IPS DF 4.7 (cell line): ENCODE data around the gene SOWAHC.
"Not testable (repeated sequence)": the region's sequence is repeated elsewhere in the genome, so short reads cannot be mapped to it uniquely, and the experiment has no call there.

Source experiments
- DNase-seq: peaks from one replicate; pipeline ENCODE4 v3.0.0-alpha.2; 2013; ENCODE audit warnings: low spot score; ENCODE audit errors: extremely low read depth

The SOWAHC gene

DNA sequence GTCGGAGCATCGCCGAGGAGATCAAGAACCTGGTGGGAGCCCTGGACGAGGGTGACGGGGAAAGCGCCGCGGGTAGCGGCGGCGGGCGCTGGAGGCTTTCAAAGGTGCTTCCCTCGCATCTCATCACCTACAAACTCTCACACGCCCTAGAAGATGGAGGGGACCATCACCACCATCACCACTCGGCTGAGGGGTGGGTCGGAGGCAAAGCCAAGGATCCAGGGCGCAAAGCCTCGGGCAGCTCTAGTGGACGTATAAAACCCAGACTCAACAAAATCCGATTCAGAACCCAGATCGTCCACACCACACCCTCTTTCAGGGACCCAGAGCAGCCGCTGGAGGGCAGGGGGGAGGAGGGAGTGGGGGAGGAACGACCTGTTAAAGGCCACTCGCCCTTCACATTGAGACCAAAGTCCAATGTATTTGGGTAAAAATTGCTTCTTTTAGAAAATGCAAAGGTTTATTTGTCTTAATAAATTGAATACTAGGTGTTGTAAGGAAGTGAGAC, 1.5 kb downstream of the SOWAHC start:
- DNase-seq = no peak

DNA sequence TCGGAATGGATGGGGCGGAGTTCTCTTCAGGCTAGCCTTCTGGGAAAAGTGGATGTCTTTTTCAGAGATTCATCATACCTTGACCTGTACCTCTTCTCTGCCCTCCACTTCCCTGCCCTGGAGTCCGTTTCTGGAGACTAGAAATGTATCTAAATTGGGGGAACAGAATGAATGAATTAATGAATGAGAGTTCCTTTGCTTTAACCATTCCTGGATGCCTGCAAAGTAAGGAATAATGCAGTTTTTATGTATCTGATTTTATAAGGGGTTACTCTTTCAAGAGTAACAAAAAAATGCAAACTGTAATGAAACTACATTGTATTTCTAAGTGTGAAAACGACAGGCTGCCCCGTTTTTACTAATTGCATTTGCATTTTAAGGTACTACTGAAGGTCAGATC, 2.0 kb downstream of the SOWAHC start:
- DNase-seq = no peak

DNA sequence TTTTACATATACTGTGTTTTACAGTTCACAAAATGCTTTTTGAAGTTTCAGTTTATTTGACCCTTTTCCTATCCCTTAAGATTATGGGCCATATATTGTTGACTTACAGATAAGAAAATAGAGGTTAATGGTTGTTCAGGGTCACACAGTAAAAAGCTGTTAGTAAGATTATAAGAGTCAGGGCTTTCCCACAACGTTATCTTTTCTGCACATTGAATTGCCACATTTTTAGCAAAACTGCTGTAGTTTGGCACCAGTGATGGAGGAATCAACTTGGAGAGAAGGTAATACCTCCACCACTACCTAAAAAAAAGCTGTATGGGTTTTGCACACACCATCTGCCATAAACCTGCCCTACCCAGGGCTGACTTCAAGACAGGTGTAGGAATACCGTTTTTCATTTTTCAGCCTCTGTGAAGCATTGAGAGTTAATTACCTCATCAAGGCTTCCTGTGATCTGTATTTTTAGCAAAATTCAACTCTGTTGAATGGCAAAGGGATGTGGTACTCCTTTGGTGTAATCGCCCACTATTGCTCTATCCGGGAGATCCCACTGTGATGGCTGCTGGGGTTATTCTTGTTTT, 5.0 kb downstream of the SOWAHC start:
- DNase-seq = no peak

DNA sequence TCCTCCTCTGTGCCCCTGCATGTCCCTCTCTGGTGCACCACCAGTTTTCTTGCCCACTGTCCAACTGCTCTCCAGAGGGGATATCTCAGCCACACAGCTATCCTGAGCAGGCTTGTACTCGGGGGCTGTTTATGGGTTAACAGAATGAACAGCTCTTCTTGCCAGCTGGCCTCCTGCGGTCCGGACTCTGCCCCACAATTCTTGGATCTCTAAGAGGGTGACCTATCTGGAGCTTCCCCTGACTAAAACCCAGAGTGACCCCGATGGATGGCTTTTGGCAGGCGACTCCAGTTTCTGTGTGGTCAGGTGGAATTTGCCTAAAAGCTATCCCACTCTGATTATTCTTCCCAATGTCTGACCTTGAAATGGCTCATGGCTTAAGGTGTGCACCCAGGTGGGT, 9.1 kb downstream of the SOWAHC start:
- DNase-seq = no peak

DNA sequence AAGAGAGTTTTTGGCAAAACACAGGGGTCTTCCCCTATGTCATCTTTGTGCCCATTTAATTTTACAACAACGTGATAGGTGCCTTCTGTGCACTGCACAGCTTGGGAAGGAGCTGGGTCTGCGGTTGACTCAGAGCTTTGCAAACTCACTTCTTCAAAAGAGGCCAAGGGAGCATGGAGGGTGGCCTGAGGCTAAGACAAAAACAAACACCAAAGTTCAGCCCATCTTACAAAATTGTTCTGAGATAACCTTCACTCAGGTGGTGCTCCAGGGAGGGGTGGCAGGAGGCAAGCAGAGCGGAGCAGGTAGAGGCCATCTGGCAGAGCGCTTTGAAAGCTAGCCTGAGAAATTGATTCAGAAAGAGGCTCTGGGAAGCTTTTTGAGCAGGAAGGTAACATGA, 9.8 kb downstream of the SOWAHC start:
- no peak for DNase-seq

DNA sequence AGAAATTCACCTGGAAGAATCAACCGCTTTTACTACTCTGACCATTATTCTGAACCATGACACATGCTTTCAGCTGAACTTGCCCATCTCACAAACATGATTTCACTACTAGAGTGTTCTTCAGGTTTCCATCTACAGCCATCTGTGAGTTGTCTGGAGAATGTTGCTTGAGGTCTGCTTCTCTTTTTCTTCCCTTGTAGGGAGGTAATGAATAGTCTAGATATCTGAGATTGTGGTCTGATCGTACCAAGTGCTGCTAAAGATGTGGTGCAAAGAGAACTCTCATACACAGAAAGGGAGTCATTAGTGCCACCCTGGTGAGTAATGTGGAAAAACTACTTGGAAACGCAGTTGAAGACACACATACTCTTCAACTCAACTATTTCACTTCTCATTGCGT, 10.2 kb downstream of the SOWAHC start:
- no peak for DNase-seq

DNA sequence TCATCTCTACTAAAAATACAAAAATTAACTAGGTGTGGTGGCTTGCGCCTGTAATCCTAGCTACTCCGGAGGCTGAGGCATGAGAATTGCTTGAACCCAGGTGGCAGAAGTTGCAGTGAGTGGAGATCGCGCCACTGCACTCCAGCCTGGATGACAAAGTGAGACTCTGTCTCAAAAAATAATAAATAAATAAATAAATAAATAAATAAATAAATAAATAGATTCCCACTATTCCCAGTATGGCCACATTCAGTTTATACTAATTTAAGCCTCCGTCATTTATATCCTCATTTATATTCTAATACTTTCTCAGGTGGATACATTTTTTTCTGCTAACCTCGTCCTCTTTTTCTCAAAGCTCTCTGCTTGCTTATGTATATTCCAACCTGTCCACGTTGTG, 14.2 kb downstream of the SOWAHC start:
- not testable (repeated sequence) for DNase-seq

DNA sequence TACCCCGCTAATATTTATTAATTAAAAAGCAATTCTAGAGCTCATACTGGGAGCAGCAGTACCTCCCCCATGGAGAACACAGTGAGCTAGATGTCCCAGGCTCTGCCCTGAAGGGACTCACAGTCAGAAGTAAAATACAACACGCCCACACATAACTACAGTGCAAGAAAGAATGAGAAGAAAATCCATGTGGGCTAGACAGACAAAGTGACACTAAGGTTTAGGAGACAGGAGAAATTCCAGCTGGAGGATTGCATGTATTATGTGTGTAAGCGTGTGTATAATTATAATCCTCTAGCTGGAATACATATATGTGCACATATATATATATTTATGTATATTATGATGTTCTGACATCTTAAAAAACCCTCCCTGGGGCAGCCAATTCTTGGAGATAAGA, 15.7 kb downstream of the SOWAHC start:
- no peak for DNase-seq

DNA sequence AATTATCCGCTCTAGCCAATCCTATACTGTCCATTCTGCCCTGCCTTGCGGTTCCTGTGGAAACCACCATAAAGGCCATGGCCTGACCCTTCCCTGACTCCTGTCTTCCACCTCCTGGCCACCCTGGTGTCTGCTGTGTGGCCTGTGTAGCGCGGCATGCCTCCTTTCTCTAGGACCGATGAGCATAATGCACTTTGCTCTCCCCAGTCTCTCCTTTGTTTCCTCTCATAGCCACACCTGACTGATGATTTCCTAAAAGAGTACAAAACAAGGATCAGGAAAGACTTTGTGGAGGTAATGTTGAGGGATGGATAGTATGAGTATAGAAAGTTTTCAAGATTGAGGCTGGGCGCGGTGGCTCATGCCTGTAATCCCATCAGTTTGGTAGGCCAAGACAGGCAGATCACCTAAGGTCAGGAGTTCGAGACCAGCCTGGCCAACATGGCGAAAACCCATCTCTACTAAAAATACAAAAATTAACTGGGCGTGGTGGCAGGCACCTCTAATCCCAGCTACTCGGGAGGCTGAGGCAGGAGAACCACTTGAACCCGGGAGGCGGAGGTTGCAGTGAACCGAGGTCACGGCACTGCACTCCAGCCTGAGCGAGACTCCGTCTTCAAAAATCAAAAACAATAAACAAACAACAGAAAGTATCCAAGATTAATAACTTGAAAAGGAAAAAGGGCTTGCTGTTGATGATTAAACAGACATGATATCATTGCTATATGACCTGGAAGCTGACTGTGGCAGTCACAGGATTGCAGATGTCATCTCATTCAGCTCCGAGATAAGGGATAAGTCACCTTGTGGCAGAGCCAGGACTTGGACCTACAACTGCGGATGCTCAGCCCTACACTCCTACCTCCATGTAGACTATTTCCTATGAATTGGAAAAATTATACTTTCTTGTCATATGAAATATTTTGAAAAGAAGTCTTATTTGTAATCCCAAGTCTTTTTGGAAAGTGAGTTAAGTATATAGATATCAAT, 16.6 kb downstream of the SOWAHC start:
- DNase-seq = no peak

DNA sequence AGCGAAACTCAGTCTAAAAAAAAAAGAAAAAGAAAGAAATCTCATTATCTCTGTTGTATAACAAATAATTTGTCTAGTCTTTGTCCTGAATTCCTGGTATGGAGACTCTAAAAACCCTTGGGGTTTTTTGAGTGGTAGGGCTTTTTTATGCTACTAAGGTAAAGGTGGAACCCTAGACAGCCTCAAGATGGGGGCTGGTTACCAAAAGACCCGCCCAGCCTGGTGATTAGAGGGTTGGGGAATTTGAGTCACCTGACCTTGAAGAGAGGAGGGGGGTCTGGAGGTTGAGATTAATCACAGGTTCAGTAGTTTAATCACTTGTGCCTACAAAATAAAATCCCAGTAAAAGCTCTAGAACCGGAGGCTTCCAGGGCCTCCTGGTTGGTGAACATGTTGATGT, 17.6 kb downstream of the SOWAHC start:
- DNase-seq = no peak

DNA sequence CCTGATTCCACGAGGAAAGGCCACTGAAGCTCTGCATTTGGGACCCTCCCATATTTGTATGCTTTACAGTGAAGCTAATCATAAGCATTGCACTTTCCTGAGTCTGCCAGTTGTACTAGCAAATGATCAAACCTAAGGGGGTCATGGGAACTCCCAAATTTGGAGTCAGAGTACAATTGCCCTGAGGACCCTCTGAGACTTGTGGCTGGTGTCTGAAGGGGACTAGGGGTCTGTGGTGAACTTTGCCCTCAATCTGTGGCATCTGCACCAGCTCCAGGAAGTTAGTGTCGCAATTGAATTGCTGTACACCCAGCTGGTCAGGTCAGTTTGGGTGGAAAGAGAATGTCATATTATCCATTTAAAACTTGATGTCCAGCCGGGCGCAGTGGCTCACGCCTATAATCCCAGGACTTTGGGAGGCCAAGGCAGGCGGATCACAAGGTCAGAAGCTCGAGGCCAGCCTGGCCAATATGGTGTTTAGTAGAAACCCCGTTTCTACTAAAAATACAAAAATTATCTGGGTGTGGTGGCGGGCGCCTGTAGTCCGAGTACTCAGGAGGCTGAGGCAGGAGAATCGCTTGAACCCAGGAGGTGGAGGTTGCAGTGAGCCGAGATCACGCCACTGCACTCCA, 18.1 kb downstream of the SOWAHC start:
- DNase-seq = no peak

DNA sequence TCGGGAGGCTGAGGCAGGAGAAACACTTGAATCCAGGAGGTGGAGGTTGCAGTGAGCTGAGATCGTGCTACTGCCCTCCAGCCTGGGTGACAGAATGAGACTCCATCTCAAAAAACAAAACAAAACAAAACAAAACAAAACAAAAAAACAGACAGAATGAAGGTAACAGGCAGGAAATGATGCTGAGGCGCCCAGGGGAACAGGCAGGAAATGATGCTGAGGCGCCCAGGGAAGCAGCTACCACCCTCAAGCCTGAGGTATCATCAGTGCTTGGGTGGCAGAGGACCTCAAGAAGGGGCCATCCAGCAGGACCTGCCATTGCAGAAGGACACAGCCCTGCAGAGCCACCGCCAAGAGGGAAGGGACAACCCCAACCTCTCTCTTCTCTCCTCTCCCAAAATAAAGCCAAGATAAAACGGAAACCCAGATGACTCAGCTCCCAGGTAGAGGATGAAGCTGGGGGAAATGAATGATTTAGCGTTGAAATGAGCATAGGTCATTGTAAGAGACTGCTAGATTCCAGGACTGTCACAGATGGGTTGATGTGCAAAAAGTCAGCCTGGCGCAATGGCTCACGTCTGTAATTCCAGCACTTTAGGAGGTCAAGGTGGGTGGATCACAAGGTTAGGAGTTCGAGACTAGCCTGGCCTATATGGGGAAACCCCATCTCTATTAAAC, 19.3 kb downstream of the SOWAHC start:
- no peak for DNase-seq

DNA sequence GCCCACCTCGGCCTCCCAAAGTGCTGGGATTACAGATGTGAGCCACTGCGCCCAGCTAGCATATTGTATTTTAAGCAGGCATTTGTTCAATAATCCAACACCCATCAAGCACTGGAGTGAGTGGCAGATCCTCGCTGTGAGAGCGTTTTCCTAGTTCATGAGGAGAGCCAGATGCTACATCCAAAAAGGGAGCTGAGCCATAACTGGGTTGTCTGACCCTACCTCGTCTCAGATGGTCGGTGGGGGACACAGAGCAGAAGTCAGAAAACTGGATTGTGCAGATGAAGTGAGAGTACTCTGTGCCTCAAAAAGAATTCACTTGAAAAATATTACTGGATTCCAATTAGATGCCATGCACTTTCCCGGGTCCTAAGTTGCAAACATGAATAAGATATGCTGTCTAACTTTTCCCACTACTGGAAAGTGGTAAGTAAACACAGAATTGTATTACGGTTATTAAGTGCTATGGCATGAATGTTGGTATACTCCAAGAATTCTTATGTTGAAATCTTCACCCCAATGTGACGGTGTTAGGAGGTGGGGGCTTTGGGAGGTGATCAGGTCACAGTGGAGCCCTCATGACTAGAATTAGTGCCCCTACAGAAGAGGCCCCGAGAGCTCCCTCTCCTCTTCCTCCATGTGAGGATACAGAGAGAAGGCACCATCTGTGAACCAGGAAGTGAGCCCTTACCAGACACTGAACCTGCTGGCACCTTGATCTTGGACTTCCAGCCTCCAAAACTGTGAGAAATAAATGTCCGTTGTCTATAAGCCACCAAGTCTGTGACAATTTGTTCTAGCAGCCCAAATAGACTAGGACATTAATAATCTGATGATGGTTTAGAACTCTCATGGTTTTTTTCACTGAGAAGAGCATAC, 21.5 kb downstream of the SOWAHC start:
- DNase-seq = no peak

DNA sequence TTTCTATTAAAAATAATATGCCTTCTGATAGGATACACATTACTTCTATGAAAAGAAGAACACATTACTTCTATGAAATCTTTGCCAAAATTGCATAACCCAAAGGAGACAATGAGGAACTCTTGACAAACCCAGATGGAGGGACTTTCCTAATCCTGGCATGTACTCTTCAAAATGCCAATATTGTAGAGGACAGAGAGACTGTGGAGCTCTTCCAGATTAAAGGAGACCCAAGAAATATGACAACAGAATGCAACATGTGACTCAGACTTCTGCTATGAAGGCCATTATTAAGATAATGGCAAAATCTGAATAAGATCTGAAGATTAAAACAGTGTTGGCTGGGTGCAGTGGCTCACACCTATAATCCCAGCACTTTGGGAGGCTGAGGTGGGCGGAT, 22.2 kb downstream of the SOWAHC start:
- DNase-seq = no peak

DNA sequence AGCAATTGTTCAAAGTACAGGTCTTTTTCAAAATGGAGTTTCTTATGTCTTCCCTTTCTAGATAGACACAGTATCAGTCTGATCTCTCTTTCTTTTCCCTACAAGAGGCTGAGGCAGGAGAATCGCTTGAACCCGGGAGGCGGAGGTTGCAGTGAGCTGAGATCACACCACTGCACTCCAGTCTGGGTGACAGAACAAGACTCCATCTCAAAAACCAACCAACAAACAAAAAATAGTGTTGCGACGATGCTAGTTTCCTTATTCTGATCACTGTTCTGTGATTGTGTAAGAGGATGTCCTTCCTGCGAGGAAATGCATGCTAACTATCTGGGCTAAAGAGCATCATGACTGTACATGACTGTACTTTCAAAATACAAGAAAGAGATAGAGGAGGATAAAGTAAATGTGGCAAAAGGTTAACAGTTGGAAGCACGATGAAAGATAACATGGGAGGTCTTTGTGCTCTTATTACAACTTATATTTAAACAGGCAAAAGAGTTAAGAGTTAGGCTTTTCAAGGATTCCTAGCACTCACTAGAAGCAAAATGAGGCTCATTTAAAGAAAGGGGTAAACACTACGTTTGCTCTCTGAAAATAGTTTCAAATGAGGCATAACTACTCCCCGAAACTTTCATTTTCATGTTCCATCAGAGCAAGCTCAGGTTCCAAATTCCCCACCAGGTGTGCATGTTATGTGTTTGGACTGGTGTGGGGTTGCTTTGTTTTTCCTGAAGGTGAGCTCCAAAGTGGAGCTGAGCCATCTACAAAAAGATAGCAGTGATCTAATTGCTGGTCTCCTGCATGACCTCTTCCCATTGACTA, 23.8 kb downstream of the SOWAHC start:
- DNase-seq = no peak

DNA sequence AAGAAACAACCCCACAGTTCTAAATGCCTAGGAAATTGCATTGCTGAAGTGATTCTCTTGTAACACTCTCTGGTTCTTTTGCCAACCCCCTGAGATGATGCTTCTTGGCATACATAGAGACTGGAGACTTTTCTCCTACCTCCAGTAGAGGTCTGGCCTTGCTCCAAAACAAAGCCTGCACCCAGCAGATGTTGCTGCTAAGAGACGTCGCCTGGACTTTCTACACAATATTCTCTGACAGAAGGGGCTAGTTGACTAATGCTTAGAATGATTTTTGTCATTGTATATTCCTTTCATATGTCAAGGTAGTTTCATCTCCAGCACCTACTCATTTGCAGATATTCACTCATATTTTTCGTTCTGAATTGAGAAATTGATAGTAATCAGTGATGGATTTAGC, 24.6 kb downstream of the SOWAHC start:
- DNase-seq = no peak

DNA sequence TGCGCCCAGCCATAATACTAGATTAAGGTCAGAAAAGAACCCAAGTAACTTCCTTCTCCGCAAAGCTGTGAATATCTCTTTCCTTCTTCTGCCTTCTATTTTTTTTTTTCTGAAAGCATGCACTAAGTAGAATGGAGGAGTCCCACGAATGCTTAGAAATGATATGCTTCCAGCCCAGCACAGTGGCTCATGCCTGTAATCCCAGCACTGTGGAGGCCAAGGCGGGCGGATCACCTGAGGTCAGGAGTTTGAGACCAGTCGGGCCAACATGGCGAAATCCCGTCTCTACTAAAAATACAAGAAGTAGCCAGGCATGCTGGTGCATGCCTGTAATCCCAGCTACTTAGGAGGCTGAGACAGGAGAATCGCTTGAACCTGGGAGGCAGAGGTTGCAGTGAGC, 25.8 kb downstream of the SOWAHC start:
- not testable (repeated sequence) for DNase-seq

DNA sequence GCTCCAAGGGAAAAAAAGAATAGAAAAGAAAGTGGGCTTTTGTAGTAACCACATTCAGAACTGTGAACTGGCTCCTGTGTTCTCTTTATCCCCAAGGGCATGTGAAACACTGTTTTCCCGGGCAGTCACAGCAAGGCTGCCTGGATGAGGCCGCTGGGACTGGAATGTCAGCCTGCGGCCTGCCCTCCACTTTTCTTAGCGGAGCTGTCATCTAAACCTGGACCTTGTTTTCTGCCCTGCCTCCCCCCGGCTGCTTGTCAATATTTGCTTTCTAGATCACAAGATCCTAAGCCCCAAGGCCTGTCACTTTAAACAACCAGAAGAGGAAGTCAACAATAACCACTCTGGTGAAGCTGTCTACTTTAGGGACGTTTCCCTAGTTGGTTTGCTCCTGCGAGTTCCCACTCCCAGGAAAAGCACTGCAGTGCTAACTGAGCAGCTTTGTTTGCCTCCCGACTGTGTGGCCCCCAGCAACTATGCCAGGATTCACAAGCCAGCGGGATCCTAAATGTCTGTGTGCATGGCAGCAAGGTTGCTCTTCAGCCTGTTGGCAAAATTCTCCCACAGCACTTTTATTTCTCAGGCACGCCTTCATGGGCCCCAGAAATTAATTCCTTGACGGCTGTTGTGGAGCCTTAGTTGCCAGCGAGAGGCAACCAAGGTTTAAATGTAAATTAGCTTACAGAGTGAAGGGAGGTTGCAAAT, 30.6 kb downstream of the SOWAHC start:
- DNase-seq = no peak
